HepG2 (cell line): ENCODE results near the gene CADPS. TPM values are rescaled to one million over a fixed set of nuclear protein-coding genes. Genes with fewer than 3 reads are reported as not detected.

Experiments
- ATAC-seq: fragments of 200-7000 bp; cut with Tn5 transposase; 3 replicates; pipeline ENCODE4 v1.9.1; 2020; ENCODE audit warnings: mild to moderate bottlenecking, moderate library complexity
- BruUV-seq: library from RNA; stranded (reverse); fragments of 400-500 nt; replicated peaks from 2 replicates; lab custom pipeline; 2021; lab: Mats Ljungman, UMichigan
- CTCF ChIA-PET: fragments of 300-600 bp; formaldehyde crosslinking; extraction: SDS; loops from one replicate; lab custom pipeline; 2021; ENCODE audit warnings: low total read pairs, inconsistent platforms, low intra/inter-chr PET ratio; lab: Yijun Ruan, JAX
- POLR2A ChIA-PET: fragments of 350-600 bp; sonication (Branson Sonifier 250); formaldehyde crosslinking; loops from one replicate; lab custom pipeline; 2020; ENCODE audit warnings: antibody characterized with exemption, inconsistent platforms; lab: Yijun Ruan, JAX
- DNase-seq: peaks from one replicate; pipeline ENCODE4 v3.0.0-alpha.2; 2015; ENCODE audit warnings: low spot score
- FAIRE-seq: peaks from 3 replicates; lab custom pipeline; 2011; peaks lifted over from hg19 to GRCh38; lab: Jason Lieb, UNC
- H2AFZ ChIP-seq: one replicate; pipeline ENCODE4 v1.6.1; 2011; ENCODE audit warnings: low read length, inconsistent platforms
- H3K27ac ChIP-seq: fragments of 300-600 bp; 3 replicates; pipeline ENCODE4 v1.8.0; 2011; ENCODE audit warnings: mixed run types, mild to moderate bottlenecking, mixed read lengths, low read length, inconsistent platforms; ENCODE audit not compliant: insufficient read depth; ENCODE audit errors: extremely low read length
- H3K27me3 ChIP-seq, 2 experiments: fragments of 200-600 bp in 1 of 2; 2 replicates in 1 of 2; 3 replicates in 1 of 2; pipeline versions ENCODE4 v1.6.0 to v1.8.0; 2011; ENCODE audit warnings: low read length in 2 of 2, mild to moderate bottlenecking in 2 of 2, moderate library complexity in 2 of 2, inconsistent platforms in 1 of 2; ENCODE audit not compliant: insufficient read depth in 2 of 2, control insufficient read depth in 1 of 2
- H3K36me3 ChIP-seq, 2 experiments: fragments of 200-600 bp in 1 of 2; replicated peaks in 1 of 2; 2 replicates in 1 of 2; 3 replicates in 1 of 2; pipeline versions ENCODE4 v1.5.1 to v1.8.0; 2011; ENCODE audit warnings: low read length in 2 of 2, inconsistent platforms in 1 of 2; ENCODE audit not compliant: insufficient read depth in 2 of 2, control insufficient read depth in 1 of 2
- H3K4me1 ChIP-seq: 2 replicates; pipeline ENCODE4 v1.5.1; 2012; ENCODE audit warnings: low read length, inconsistent platforms; ENCODE audit not compliant: insufficient read depth
- H3K4me2 ChIP-seq: 2 replicates; pipeline ENCODE4 v1.6.0; 2011; ENCODE audit warnings: low read depth, low read length, inconsistent platforms
- H3K4me3 ChIP-seq, 3 experiments: fragments of 200-600 bp in 1 of 3; sonication (generic), shearing (Covaris generic) in 1 of 3; replicated peaks in 1 of 3; 2 replicates each; pipeline ENCODE4 v1.5.1; 2011 to 2016; ENCODE audit warnings: low read length in 3 of 3, inconsistent platforms in 2 of 3, low read depth in 2 of 3, mild to moderate bottlenecking in 2 of 3, control low read depth in 1 of 3, mixed read lengths in 1 of 3; ENCODE audit not compliant: insufficient read depth in 1 of 3
- H3K79me2 ChIP-seq: one replicate; pipeline ENCODE4 v1.6.1; 2011; ENCODE audit warnings: low read length, inconsistent platforms; ENCODE audit not compliant: insufficient read depth
- H3K9ac ChIP-seq: 2 replicates; pipeline ENCODE4 v1.6.0; 2011; ENCODE audit warnings: mild to moderate bottlenecking, low read depth, low read length, inconsistent platforms; ENCODE audit not compliant: insufficient read depth
- H3K9me3 ChIP-seq: 2 replicates; pipeline ENCODE4 v1.5.1; 2012; ENCODE audit warnings: mild to moderate bottlenecking, low read length
- H4K20me1 ChIP-seq: 2 replicates; pipeline ENCODE4 v1.6.0; 2011; ENCODE audit warnings: inconsistent platforms, mild to moderate bottlenecking, low read length, moderate library complexity; ENCODE audit not compliant: insufficient read depth
- DRAP1 ChIP-seq: IDR thresholded peaks from 2 replicates; pipeline ENCODE4 v1.6.1; 2016; ENCODE audit warnings: missing genetic modification reagents, missing compliant biosample characterization
- ETV6 ChIP-seq: sonication (generic); formaldehyde crosslinking; conservative IDR thresholded peaks from 2 replicates; pipeline ENCODE4 v1.4.0; 2020; ENCODE audit warnings: missing genetic modification reagents
- FOXP1 ChIP-seq, 2 experiments: fragments of 450-650 bp in 1 of 2; IDR thresholded peaks; 2 replicates each; pipeline ENCODE4 v1.6.1; 2017 to 2018; ENCODE audit warnings: antibody characterized with exemption in 1 of 2
- FUBP1 ChIP-seq: sonication (generic); formaldehyde crosslinking; IDR thresholded peaks from 2 replicates; pipeline ENCODE4 v1.5.1; 2020; ENCODE audit warnings: missing genetic modification reagents, mild to moderate bottlenecking, borderline replicate concordance
- MAFG ChIP-seq: sonication (generic); formaldehyde crosslinking; IDR thresholded peaks from 2 replicates; pipeline ENCODE4 v1.5.1; 2020; ENCODE audit warnings: mild to moderate bottlenecking, missing genetic modification reagents
- MAX ChIP-seq: IDR thresholded peaks from 2 replicates; pipeline ENCODE4 v1.6.1; 2012; ENCODE audit warnings: inconsistent platforms
- MIXL1 ChIP-seq: IDR thresholded peaks from 2 replicates; pipeline ENCODE4 v1.6.1; 2016
- NFIC ChIP-seq: IDR thresholded peaks from 2 replicates; pipeline ENCODE4 v1.6.1; 2012; ENCODE audit warnings: mild to moderate bottlenecking, low read length, inconsistent platforms
- REPIN1 ChIP-seq: sonication (generic); formaldehyde crosslinking; IDR thresholded peaks from 2 replicates; pipeline ENCODE4 v1.8.0; 2022; ENCODE audit warnings: missing genetic modification reagents, low read depth, mild to moderate bottlenecking, borderline replicate concordance
- RNF2 ChIP-seq: fragments of 450-650 bp; conservative IDR thresholded peaks from 2 replicates; pipeline ENCODE4 v1.6.1; 2016; ENCODE audit warnings: low read depth
- ZNF256 ChIP-seq: sonication (generic); formaldehyde crosslinking; conservative IDR thresholded peaks from 2 replicates; pipeline ENCODE4 v1.4.0; 2020; ENCODE audit warnings: missing genetic modification reagents
- ZNF354B ChIP-seq: sonication (generic); formaldehyde crosslinking; IDR thresholded peaks from 2 replicates; pipeline ENCODE4 v1.8.0; 2022; ENCODE audit warnings: mild to moderate bottlenecking, missing genetic modification reagents
- ZNF563 ChIP-seq: sonication (generic); formaldehyde crosslinking; IDR thresholded peaks from 2 replicates; pipeline ENCODE4 v1.8.0; 2022; ENCODE audit warnings: mild to moderate bottlenecking, moderate library complexity, missing genetic modification reagents
- ZNF713 ChIP-seq: sonication (generic); formaldehyde crosslinking; IDR thresholded peaks from 2 replicates; pipeline ENCODE4 v1.4.0; 2020; ENCODE audit warnings: mild to moderate bottlenecking, missing genetic modification reagents
- ZSCAN20 ChIP-seq: sonication (generic); formaldehyde crosslinking; IDR thresholded peaks from 2 replicates; pipeline ENCODE4 v1.4.0; 2020; ENCODE audit warnings: missing genetic modification reagents, mild to moderate bottlenecking, borderline replicate concordance
- WGBS: methylation state at CpG from one replicate; pipeline ENCODE4 v1.1.6; 2017; ENCODE audit warnings: low lambda C conversion rate; 5-methylcytosine and 5-hydroxymethylcytosine counted together
- in situ Hi-C: cut with HindIII; loops from 2 replicates; pipeline ENCODE4 v1.10.0; 2017; ENCODE audit warnings: low pct_unique_long_range_greater_than_20kb; ENCODE audit not compliant: extremely low pct_ligation_motif_present
- intact Hi-C: fragments of 100-400 bp; cut with micrococcal nuclease; formaldehyde crosslinking; loops from one replicate; pipeline ENCODE4 v1.10.0; 2022; ENCODE audit not compliant: unreplicated experiment
- polyA plus RNA-seq, 8 experiments: library from polyadenylated mRNA; depleted of rRNA in 3 of 8; stranded (reverse) in 7 of 8; unstranded in 1 of 8; fragments of >200 nt; fragmentation: Illumina TruSeq in 4 of 8; extraction: Trizol in 4 of 8; gene quantifications; 2 replicates each; pipeline versions ENCODE4 v1.2.1 to v1.2.3, GENCODE V29; 2011 to 2016; ENCODE audit warnings: low read depth in 4 of 8, missing spikeins in 1 of 8, mixed read lengths in 1 of 8; ENCODE audit not compliant: insufficient read depth in 1 of 8
- total RNA-seq, 5 experiments: library from RNA; depleted of rRNA; stranded (reverse); fragments of >200 nt; fragmentation: Illumina TruSeq; extraction: Trizol; gene quantifications; 2 replicates each; pipeline ENCODE4 v1.2.3, GENCODE V29; 2016; ENCODE audit warnings: low read depth in 1 of 5

The CADPS gene
- total and polyA plus RNA-seq, 2 of the 13 experiments (the other 11 are each of a cell fraction or from before 2014, with no cell fraction given) = not detected

GRCh38 chr3:62755285-62755684 is 119.9 kb downstream of the CADPS start (continued):
- no peak for TF ChIP-seq MAFG (CRISPR knock-in tag)
- no peak for TF ChIP-seq MAX
- TF ChIP-seq, all 625 proteins: peak for 0

- Histone ChIP-seq H4K20me1 (no peaks in the 10 kb centered on the region), H3K36me3 (no peaks in the 10 kb centered on the region), H3K9ac (no peak overlapping the region), H3K4me2 (no peak overlapping the region), H2AFZ (no peak overlapping the region), H3K4me1 (no peaks in the 10 kb centered on the region), H3K9me3 (no peaks in the 10 kb centered on the region), H3K27ac (no peak overlapping the region), H3K4me3 (no peak overlapping the region), H3K27me3 (no peaks in the 10 kb centered on the region), H3K79me2 (no peaks in the 10 kb centered on the region)
- no peak for TF ChIP-seq MIXL1 (CRISPR knock-in tag)
- TF ChIP-seq FOXP1 (IDR thresholded peaks at IDR 0.05) = no peak
- no peak for TF ChIP-seq FOXP1 (CRISPR knock-in tag; IDR thresholded peaks at IDR 0.05)
- TF ChIP-seq ZNF563 (CRISPR knock-in tag) = no peak
- no peak for TF ChIP-seq REPIN1 (CRISPR knock-in tag)
- TF ChIP-seq ZNF354B (CRISPR knock-in tag) = no peak
- no peak for TF ChIP-seq ETV6 (CRISPR knock-in tag)
- no peak for TF ChIP-seq RNF2
- WGBS = 76% methylated on average over 2 of the region's 2 CpGs
- FAIRE-seq (no peak), DNase-seq (no peak), ATAC-seq (no peak)
- no TSS peak for BruUV-seq
- CTCF ChIA-PET = no interaction called here
- in situ Hi-C loops (no loop called here), intact Hi-C loops (no loop called here)
- POLR2A ChIA-PET = no interaction called here
Observed at GRCh38 chr3:62749657-62750056, 125.6 kb downstream of the CADPS start.

GRCh38 chr3:62749130-62749529 is 126.1 kb downstream of the CADPS start:
- intact Hi-C loops = no loop called here
- no TSS peak for BruUV-seq
- Histone ChIP-seq H4K20me1 (no peaks in the 10 kb centered on the region), H3K9ac (no peak overlapping the region), H3K36me3 (no peaks in the 10 kb centered on the region), H3K9me3 (no peaks in the 10 kb centered on the region), H3K27me3 (no peaks in the 10 kb centered on the region), H2AFZ (no peak overlapping the region), H3K79me2 (no peaks in the 10 kb centered on the region), H3K4me2 (no peak overlapping the region), H3K4me1 (no peaks in the 10 kb centered on the region), H3K4me3 (no peak overlapping the region), H3K27ac (no peak overlapping the region)
- DNase-seq (no peak), ATAC-seq (no peak), FAIRE-seq (no peak)
- ChIA-PET CTCF (no interaction called here), POLR2A (no interaction called here)
- in situ Hi-C loops = no loop called here
- TF ChIP-seq DRAP1 (CRISPR knock-in tag) (no peak), FUBP1 (CRISPR knock-in tag) (no peak), ZSCAN20 (CRISPR knock-in tag) (no peak), ZNF713 (no peak), ZNF256 (CRISPR knock-in tag) (no peak), NFIC (no peak)
- 27% methylated on average over 4 of the region's 4 CpGs for WGBS
